Measurements from ENCODE around the gene LSS. TPM values are rescaled to one million over a fixed set of nuclear protein-coding genes. Genes with fewer than 3 reads are reported as not detected.

Gene LSS
- polyA plus RNA-seq, 1 donor from 2014 or later: 101 TPM

GRCh38 chr21:46246345-46246744, 17.8 kb upstream of the LSS start:
- no peak overlapping the region for H3K27ac ChIP-seq (ENCODE audit: low read length)
- H4K20me1 ChIP-seq (ENCODE audit: insufficient read depth): no peaks in the 10 kb centered on the region
- no peaks in the 10 kb centered on the region for H3K27me3 ChIP-seq (ENCODE audit: insufficient read depth, low read depth, low read length)
- H3K36me3 ChIP-seq (ENCODE audit: insufficient read depth, low read length): peaks cover 11% of the 10 kb centered on the region
- H2AFZ ChIP-seq (ENCODE audit: low read depth, low read length): no peak overlapping the region
- H3K9me3 ChIP-seq (ENCODE audit: low read length): no peaks in the 10 kb centered on the region
- no peak overlapping the region for H3K4me2 ChIP-seq (ENCODE audit: low read length)
- TF ChIP-seq REST (IDR thresholded peaks at IDR 0.05; ENCODE audit: borderline replicate concordance): no peak
- TF ChIP-seq CTCF (IDR thresholded peaks at IDR 0.05; ENCODE audit: poor library complexity, severe bottlenecking): no peak
- TF ChIP-seq MXI1 (conservative IDR thresholded peaks at IDR 0.05; ENCODE audit: poor library complexity, severe bottlenecking): no peak
- TF ChIP-seq POLR2AphosphoS5 (IDR thresholded peaks at IDR 0.05): no peak
- no peak for TF ChIP-seq EP300 (conservative IDR thresholded peaks at IDR 0.05; ENCODE audit: poor library complexity, severe bottlenecking)
- H3K79me2 ChIP-seq (replicated peaks; ENCODE audit: insufficient read depth, low read length): no peaks in the 10 kb centered on the region
- no peak overlapping the region for H3K4me3 ChIP-seq (ENCODE audit: low read length)
- H3K9me2 ChIP-seq (ENCODE audit: insufficient read depth, low read length): no peaks in the 10 kb centered on the region
- H3K9ac ChIP-seq (ENCODE audit: low read length): no peak overlapping the region
- H3F3A ChIP-seq (ENCODE audit: insufficient read depth, low read length, poor library complexity, severe bottlenecking): no peaks in the 10 kb centered on the region

- Histone ChIP-seq H3K9me3 (ENCODE audit: low read length) (no peaks in the 10 kb centered on the region), H4K20me1 (ENCODE audit: insufficient read depth) (no peaks in the 10 kb centered on the region), H3K27ac (ENCODE audit: low read length) (no peak overlapping the region), H2AFZ (ENCODE audit: low read depth, low read length) (no peak overlapping the region), H3K4me3 (ENCODE audit: low read length) (no peak overlapping the region), H3K27me3 (ENCODE audit: insufficient read depth, low read depth, low read length) (no peaks in the 10 kb centered on the region), H3K79me2 (replicated peaks; ENCODE audit: insufficient read depth, low read length) (no peaks in the 10 kb centered on the region), H3K9ac (ENCODE audit: low read length) (no peak overlapping the region), H3F3A (ENCODE audit: insufficient read depth, low read length, poor library complexity, severe bottlenecking) (no peaks in the 10 kb centered on the region), H3K9me2 (ENCODE audit: insufficient read depth, low read length) (no peaks in the 10 kb centered on the region), H3K36me3 (ENCODE audit: insufficient read depth, low read length) (peaks cover 18% of the 10 kb centered on the region), H3K4me2 (ENCODE audit: low read length) (no peak overlapping the region)
- TF ChIP-seq CTCF (IDR thresholded peaks at IDR 0.05; ENCODE audit: poor library complexity, severe bottlenecking) (no peak), EP300 (conservative IDR thresholded peaks at IDR 0.05; ENCODE audit: poor library complexity, severe bottlenecking) (no peak), SMC3 (conservative IDR thresholded peaks at IDR 0.05; ENCODE audit: poor library complexity) (no peak), MXI1 (conservative IDR thresholded peaks at IDR 0.05; ENCODE audit: poor library complexity, severe bottlenecking) (no peak), EZH2 (IDR thresholded peaks at IDR 0.05; ENCODE audit: borderline replicate concordance, insufficient read depth, low read length, poor library complexity, severe bottlenecking) (no peak), REST (IDR thresholded peaks at IDR 0.05; ENCODE audit: borderline replicate concordance) (no peak), TAF1 (IDR thresholded peaks at IDR 0.05; ENCODE audit: low read depth) (no peak), POLR2AphosphoS5 (IDR thresholded peaks at IDR 0.05) (no peak), RAD21 (conservative IDR thresholded peaks at IDR 0.05) (no peak)
These were observed 16.8 kb upstream of the LSS start for GRCh38 chr21:46245213-46245915.

All from neural cell (in vitro differentiated cells).